Measurements from ENCODE around the gene PDE12. TPM values are rescaled to one million over a fixed set of nuclear protein-coding genes. Genes with fewer than 3 reads are reported as not detected.

Gene PDE12
- total and polyA plus RNA-seq, 2 experiments from 2014 or later = 12.7 to 17.2 TPM

- peak within 1 kb of the TSS; percentile 99 for H3K27ac ChIP-seq
- no peaks in the 10 kb centered on the region for H3K27me3 ChIP-seq
- TF ChIP-seq EZH2 (IDR thresholded peaks at IDR 0.05; ENCODE audit: borderline replicate concordance) (no peak), CTCF (IDR thresholded peaks at IDR 0.05; ENCODE audit: poor library complexity) (peak; percentile 4), EZH2phosphoT487 (IDR thresholded peaks at IDR 0.05; ENCODE audit: low read depth, severe bottlenecking, unreplicated experiment) (no peak)
- H2AFZ ChIP-seq = peak within 1 kb of the TSS; percentile 44
- peak within 1 kb of the TSS; percentile 77 for H3K4me3 ChIP-seq
- H3K9me3 ChIP-seq (ENCODE audit: low read depth) = no peaks in the 10 kb centered on the region
- 1% methylated on average over 66 of the region's 67 CpGs for WGBS (ENCODE audit: low lambda C conversion rate, missing lambda C conversion rate)
- H3K79me2 ChIP-seq = peaks cover 52% of the 10 kb centered on the region
- no peaks in the 10 kb centered on the region for H3K9me2 ChIP-seq (replicated peaks; ENCODE audit: insufficient read depth)
- peaks cover 40% of the 10 kb centered on the region for H4K20me1 ChIP-seq (ENCODE audit: insufficient read depth, poor library complexity, severe bottlenecking)
- DNase-seq (ENCODE audit: low spot score) = peak; percentile 99
- no peaks in the 10 kb centered on the region for H3K36me3 ChIP-seq (replicated peaks; ENCODE audit: insufficient read depth, low read depth)
- H3K4me2 ChIP-seq = peak within 1 kb of the TSS; percentile 84
- H3K4me1 ChIP-seq (ENCODE audit: insufficient read depth) = peaks cover 24% of the 10 kb centered on the region
Observed at GRCh38 chr3:57597127-57597923, 41.3 kb downstream of the PDE12 start, which contains the start of gene ARF4. Gene ARF4 (minus strand): TSS chr3:57597344. CDS start chr3:57597140, 204 bp downstream.

DNA sequence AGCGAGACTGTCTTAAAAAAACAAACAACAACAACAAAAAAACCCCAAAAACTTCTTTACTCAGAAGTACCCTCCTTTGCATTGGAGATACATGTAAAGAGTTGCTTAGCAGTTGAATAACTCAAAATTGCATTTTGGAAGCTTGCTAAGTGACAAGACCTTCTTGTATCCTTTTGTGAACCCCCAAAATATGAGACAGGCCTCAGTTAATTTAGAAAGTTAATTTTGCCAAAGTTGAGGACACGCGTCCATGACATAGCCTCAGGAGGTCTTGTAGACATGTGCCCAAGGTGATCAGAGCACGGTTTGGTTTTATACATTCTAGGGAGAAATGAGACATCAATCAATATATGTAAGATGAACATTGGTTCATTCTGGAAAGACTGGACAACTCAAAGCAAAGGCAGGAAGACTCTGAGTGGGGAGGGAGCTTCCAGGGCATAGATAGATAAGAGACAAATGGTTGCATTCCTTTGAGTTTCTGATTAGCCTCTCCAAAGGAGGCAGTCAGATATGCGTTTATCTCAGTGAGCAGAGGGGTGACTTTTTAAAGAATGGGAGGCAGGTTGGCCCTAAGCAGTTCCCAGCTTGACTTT lies 42.8 kb downstream of the PDE12 start:
- Histone ChIP-seq H3K4me1 (ENCODE audit: insufficient read depth) (peaks cover 20% of the 10 kb centered on the region), H3K4me3 (peak overlapping the region; percentile 18), H3K79me2 (peaks cover 37% of the 10 kb centered on the region), H3K9me2 (replicated peaks; ENCODE audit: insufficient read depth) (no peaks in the 10 kb centered on the region), H3K9me3 (ENCODE audit: low read depth) (no peaks in the 10 kb centered on the region), H2AFZ (peak overlapping the region; percentile 44), H4K20me1 (ENCODE audit: insufficient read depth, poor library complexity, severe bottlenecking) (peaks cover 25% of the 10 kb centered on the region), H3K27ac (peak overlapping the region; percentile 96), H3K4me2 (peak overlapping the region; percentile 84), H3K36me3 (replicated peaks; ENCODE audit: insufficient read depth, low read depth) (no peaks in the 10 kb centered on the region), H3K27me3 (no peaks in the 10 kb centered on the region)
- no peak for DNase-seq (ENCODE audit: low spot score)
- TF ChIP-seq EZH2 (IDR thresholded peaks at IDR 0.05; ENCODE audit: borderline replicate concordance) (no peak), EZH2phosphoT487 (IDR thresholded peaks at IDR 0.05; ENCODE audit: low read depth, severe bottlenecking, unreplicated experiment) (no peak), CTCF (IDR thresholded peaks at IDR 0.05; ENCODE audit: poor library complexity) (no peak)
- WGBS (ENCODE audit: low lambda C conversion rate, missing lambda C conversion rate) = 66% methylated on average over 5 of the region's 5 CpGs

DNA sequence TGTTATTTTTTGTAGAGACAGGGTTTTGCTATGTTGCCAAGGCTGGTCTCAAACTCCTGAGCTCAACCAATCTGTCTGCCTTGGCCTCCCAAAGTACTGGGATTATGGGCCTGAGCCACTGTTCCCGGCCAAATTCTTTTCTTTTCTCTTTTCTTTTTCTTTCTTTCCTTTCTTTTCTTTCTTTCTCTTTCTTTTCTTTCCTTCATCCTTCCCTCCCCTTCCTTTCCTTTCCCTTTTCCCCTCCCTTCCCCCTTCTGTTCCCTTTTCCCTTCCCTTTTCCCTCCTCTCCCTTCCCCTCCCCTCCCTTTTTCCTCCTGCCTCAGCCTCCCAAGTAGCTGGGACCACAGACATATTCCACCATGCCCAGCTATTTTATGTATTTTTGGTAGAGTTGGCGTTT lies 44.1 kb downstream of the PDE12 start:
- no peaks in the 10 kb centered on the region for H3K27me3 ChIP-seq
- H3K79me2 ChIP-seq = peaks cover 23% of the 10 kb centered on the region
- WGBS (ENCODE audit: low lambda C conversion rate, missing lambda C conversion rate) = 90% methylated on average over 2 of the region's 2 CpGs
- no peaks in the 10 kb centered on the region for H3K36me3 ChIP-seq (replicated peaks; ENCODE audit: insufficient read depth, low read depth)
- H3K4me2 ChIP-seq = no peak overlapping the region
- H3K9me3 ChIP-seq (ENCODE audit: low read depth) = no peaks in the 10 kb centered on the region
- H3K4me3 ChIP-seq = no peak overlapping the region
- no peaks in the 10 kb centered on the region for H3K9me2 ChIP-seq (replicated peaks; ENCODE audit: insufficient read depth)
- no peak for TF ChIP-seq EZH2phosphoT487 (IDR thresholded peaks at IDR 0.05; ENCODE audit: low read depth, severe bottlenecking, unreplicated experiment)
- no peak for TF ChIP-seq EZH2 (IDR thresholded peaks at IDR 0.05; ENCODE audit: borderline replicate concordance)
- DNase-seq (ENCODE audit: low spot score) = no peak
- no peak overlapping the region for H2AFZ ChIP-seq
- peaks cover 14% of the 10 kb centered on the region for H3K4me1 ChIP-seq (ENCODE audit: insufficient read depth)
- peaks cover 12% of the 10 kb centered on the region for H4K20me1 ChIP-seq (ENCODE audit: insufficient read depth, poor library complexity, severe bottlenecking)
- H3K27ac ChIP-seq = no peak overlapping the region

DNA sequence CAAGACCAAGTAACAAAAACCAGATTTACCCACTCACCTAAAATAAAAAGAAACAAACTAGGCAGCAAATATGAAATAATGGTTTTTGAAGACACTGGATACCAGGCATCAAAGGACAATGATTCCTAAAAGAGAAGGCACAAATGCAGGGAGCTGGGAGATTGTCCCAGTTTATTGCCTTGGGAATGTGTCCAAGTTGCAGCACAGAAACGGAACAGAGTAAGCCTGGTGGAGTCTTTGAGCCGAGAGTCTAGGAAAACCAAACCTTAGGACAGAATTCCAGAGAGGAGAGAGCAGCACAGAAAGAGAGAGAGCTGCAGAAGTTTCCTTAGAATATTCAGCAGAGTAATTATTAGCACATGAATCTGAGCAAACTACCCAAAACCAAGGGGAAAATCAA lies 48.9 kb downstream of the PDE12 start:
- no peak overlapping the region for H3K4me2 ChIP-seq
- no peaks in the 10 kb centered on the region for H3K79me2 ChIP-seq
- no peaks in the 10 kb centered on the region for H3K27me3 ChIP-seq
- DNase-seq (ENCODE audit: low spot score) = no peak
- 83% methylated on average over 2 of the region's 2 CpGs for WGBS (ENCODE audit: low lambda C conversion rate, missing lambda C conversion rate)
- H3K36me3 ChIP-seq (replicated peaks; ENCODE audit: insufficient read depth, low read depth) = no peaks in the 10 kb centered on the region
- H4K20me1 ChIP-seq (ENCODE audit: insufficient read depth, poor library complexity, severe bottlenecking) = no peaks in the 10 kb centered on the region
- no peak overlapping the region for H3K4me3 ChIP-seq
- H3K4me1 ChIP-seq (ENCODE audit: insufficient read depth) = no peaks in the 10 kb centered on the region
- no peak overlapping the region for H3K27ac ChIP-seq
- no peak overlapping the region for H2AFZ ChIP-seq
- peaks cover 6% of the 10 kb centered on the region for H3K9me3 ChIP-seq (ENCODE audit: low read depth)
- TF ChIP-seq CTCF (IDR thresholded peaks at IDR 0.05; ENCODE audit: poor library complexity) (no peak), EZH2 (IDR thresholded peaks at IDR 0.05; ENCODE audit: borderline replicate concordance) (no peak), EZH2phosphoT487 (IDR thresholded peaks at IDR 0.05; ENCODE audit: low read depth, severe bottlenecking, unreplicated experiment) (no peak)
- H3K9me2 ChIP-seq (replicated peaks; ENCODE audit: insufficient read depth) = no peaks in the 10 kb centered on the region
